DND-41 (cell line): ENCODE results near the gene SLC25A38.

Experiments used
- ATAC-seq: fragments of 200-7000 bp; cut with Tn5 transposase; 3 replicates; pipeline ENCODE4 v1.9.1; 2021; ENCODE audit warnings: low read depth; ENCODE audit not compliant: insufficient read depth
- DNase-seq: peaks from one replicate; pipeline ENCODE4 v3.0.0-alpha.2; 2020
- H2AFZ ChIP-seq: 2 replicates; pipeline ENCODE4 v1.6.0; 2012; ENCODE audit warnings: low read depth, low read length
- H3K27ac ChIP-seq: 2 replicates; pipeline ENCODE4 v1.5.1; 2012; ENCODE audit warnings: low read length, inconsistent platforms
- H3K27me3 ChIP-seq: fragments of 200-600 bp; sonication (generic); 2 replicates; pipeline ENCODE4 v1.6.0; 2012; ENCODE audit warnings: low read length, mild to moderate bottlenecking, inconsistent platforms; ENCODE audit not compliant: insufficient read depth, poor library complexity
- H3K36me3 ChIP-seq: 2 replicates; pipeline ENCODE4 v1.5.1; 2012; ENCODE audit warnings: low read length, inconsistent platforms; ENCODE audit not compliant: insufficient read depth
- H3K4me1 ChIP-seq: 2 replicates; pipeline ENCODE4 v1.5.1; 2012; ENCODE audit warnings: mild to moderate bottlenecking, low read length; ENCODE audit not compliant: insufficient read depth
- H3K4me2 ChIP-seq: 2 replicates; pipeline ENCODE4 v1.6.0; 2012; ENCODE audit warnings: mild to moderate bottlenecking, moderate library complexity, low read length, inconsistent platforms; ENCODE audit not compliant: insufficient read depth
- H3K4me3 ChIP-seq, 2 experiments: fragments of 200-600 bp in 1 of 2; shearing (Covaris generic) in 1 of 2; 2 replicates each; pipeline ENCODE4 v1.5.1; 2012 to 2016; ENCODE audit warnings: inconsistent platforms in 2 of 2, low read length in 2 of 2, mild to moderate bottlenecking in 2 of 2, low read depth in 1 of 2, moderate library complexity in 1 of 2
- H3K79me2 ChIP-seq: 2 replicates; pipeline ENCODE4 v1.6.0; 2012; ENCODE audit warnings: low read length, inconsistent platforms; ENCODE audit not compliant: insufficient read depth
- H3K9ac ChIP-seq: 2 replicates; pipeline ENCODE4 v1.6.0; 2012; ENCODE audit warnings: low read depth, mild to moderate bottlenecking, inconsistent platforms, low read length, moderate library complexity
- H3K9me3 ChIP-seq: 2 replicates; pipeline ENCODE4 v1.5.1; 2012; ENCODE audit warnings: low read length, moderate library complexity, mild to moderate bottlenecking, inconsistent platforms; ENCODE audit not compliant: insufficient read depth, severe bottlenecking
- H4K20me1 ChIP-seq: 2 replicates; pipeline ENCODE4 v1.6.0; 2012; ENCODE audit warnings: low read length; ENCODE audit not compliant: insufficient read depth
- EZH2 ChIP-seq: IDR thresholded peaks from 3 replicates; pipeline ENCODE4 v1.6.1; 2012; ENCODE audit warnings: borderline replicate concordance, low read depth, mild to moderate bottlenecking, moderate library complexity, low read length, inconsistent platforms; ENCODE audit not compliant: severe bottlenecking
- TF ChIP-seq, protein P1 (sequence below): IDR thresholded peaks from 2 replicates; pipeline ENCODE4 v1.5.1; 2012; ENCODE audit warnings: borderline replicate concordance, low read length, moderate library complexity, mild to moderate bottlenecking; ENCODE audit not compliant: poor library complexity, severe bottlenecking; ENCODE audit errors: extremely low read depth

The SLC25A38 gene

DNA sequence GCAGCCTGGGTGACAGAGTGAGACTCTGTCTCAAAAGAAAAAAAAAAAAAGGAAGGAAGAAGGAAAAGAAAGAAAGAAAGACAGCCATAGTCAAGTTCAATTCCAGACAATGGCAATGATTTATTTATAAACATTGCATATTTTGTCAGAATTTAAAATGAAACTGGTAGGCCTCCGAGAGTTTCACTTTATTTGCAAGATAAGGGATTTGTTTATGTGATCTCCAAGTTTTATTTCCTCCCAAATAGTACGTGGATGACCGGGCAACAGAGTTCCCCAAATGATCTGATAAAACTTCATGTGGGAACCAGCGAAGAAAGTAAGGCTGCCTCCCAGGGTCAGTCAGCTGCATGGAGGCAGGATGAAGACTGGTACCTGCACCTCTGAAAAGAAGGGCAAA is 55.7 kb downstream of the SLC25A38 start:
- no peak overlapping the region for H3K4me2 ChIP-seq
- no peaks in the 10 kb centered on the region for H3K36me3 ChIP-seq
- H3K79me2 ChIP-seq: no peaks in the 10 kb centered on the region
- peaks cover 6% of the 10 kb centered on the region for H3K27me3 ChIP-seq
- no peak overlapping the region for H3K27ac ChIP-seq
- ATAC-seq (no peak), DNase-seq (no peak)
- no peak overlapping the region for H2AFZ ChIP-seq
- H3K4me3 ChIP-seq: no peak overlapping the region
- H3K9ac ChIP-seq: no peak overlapping the region
- H3K9me3 ChIP-seq: no peaks in the 10 kb centered on the region
- no peaks in the 10 kb centered on the region for H3K4me1 ChIP-seq
- no peak for TF ChIP-seq EZH2
- TF ChIP-seq, protein P1, sequence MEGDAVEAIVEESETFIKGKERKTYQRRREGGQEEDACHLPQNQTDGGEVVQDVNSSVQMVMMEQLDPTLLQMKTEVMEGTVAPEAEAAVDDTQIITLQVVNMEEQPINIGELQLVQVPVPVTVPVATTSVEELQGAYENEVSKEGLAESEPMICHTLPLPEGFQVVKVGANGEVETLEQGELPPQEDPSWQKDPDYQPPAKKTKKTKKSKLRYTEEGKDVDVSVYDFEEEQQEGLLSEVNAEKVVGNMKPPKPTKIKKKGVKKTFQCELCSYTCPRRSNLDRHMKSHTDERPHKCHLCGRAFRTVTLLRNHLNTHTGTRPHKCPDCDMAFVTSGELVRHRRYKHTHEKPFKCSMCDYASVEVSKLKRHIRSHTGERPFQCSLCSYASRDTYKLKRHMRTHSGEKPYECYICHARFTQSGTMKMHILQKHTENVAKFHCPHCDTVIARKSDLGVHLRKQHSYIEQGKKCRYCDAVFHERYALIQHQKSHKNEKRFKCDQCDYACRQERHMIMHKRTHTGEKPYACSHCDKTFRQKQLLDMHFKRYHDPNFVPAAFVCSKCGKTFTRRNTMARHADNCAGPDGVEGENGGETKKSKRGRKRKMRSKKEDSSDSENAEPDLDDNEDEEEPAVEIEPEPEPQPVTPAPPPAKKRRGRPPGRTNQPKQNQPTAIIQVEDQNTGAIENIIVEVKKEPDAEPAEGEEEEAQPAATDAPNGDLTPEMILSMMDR: no peak
- H4K20me1 ChIP-seq: no peaks in the 10 kb centered on the region

DNA sequence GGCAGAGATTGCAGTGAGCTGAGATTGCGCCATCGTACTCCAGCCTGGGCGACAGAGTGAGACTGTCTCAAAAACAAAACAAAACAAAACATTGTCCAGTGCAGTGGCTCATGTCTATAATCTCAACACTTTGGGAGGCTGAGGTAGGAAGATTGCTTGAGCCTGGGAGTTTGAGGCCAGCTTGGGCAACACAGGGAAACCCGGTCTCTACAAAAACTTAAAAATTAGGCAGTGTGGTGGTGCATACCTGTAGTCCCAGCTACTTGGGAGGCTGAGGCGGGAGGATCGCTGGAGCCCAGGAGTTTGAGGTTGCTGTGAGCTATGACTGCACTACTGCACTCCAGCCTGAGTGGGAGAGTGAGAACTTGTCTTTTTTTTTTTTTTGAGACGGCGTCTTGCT is 57.1 kb downstream of the SLC25A38 start:
- peaks cover 6% of the 10 kb centered on the region for H3K27me3 ChIP-seq
- DNase-seq (no peak), ATAC-seq (no peak)
- TF ChIP-seq, protein P1: no peak
- no peak for TF ChIP-seq EZH2
- no peaks in the 10 kb centered on the region for H3K4me1 ChIP-seq
- H3K4me3 ChIP-seq: no peak overlapping the region
- no peak overlapping the region for H3K9ac ChIP-seq
- no peaks in the 10 kb centered on the region for H4K20me1 ChIP-seq
- H3K79me2 ChIP-seq: no peaks in the 10 kb centered on the region
- H3K36me3 ChIP-seq: no peaks in the 10 kb centered on the region
- H3K9me3 ChIP-seq: no peaks in the 10 kb centered on the region
- H3K4me2 ChIP-seq: no peak overlapping the region
- no peak overlapping the region for H2AFZ ChIP-seq
- H3K27ac ChIP-seq: no peak overlapping the region

DNA sequence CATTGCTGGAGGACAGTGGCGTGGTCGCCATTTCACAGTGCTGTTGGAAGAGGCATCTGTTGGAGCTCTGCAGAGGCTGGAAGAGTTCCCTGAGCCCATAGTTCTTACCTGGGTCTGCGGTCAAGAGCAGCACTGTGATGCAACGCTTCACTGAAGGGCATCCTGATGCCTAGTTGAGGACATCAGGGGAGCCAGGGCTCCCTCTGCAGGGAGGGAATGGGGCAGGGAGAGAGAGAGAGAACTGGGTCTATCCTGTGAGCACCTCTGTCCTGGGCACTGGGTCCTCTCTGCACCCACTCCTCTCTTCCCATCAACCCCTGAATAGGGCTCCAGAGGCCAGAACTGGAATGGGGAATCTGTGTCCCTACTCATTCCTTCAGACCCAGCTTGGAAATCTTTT is 60.4 kb downstream of the SLC25A38 start:
- H3K36me3 ChIP-seq: no peaks in the 10 kb centered on the region
- no peak overlapping the region for H3K4me3 ChIP-seq
- no peak overlapping the region for H3K27ac ChIP-seq
- no peak overlapping the region for H3K9ac ChIP-seq
- TF ChIP-seq, protein P1: peak; percentile 24
- no peak for TF ChIP-seq EZH2
- peaks cover 6% of the 10 kb centered on the region for H3K27me3 ChIP-seq
- DNase-seq (no peak), ATAC-seq (no peak)
- H3K9me3 ChIP-seq: no peaks in the 10 kb centered on the region
- H3K4me2 ChIP-seq: no peak overlapping the region
- H3K79me2 ChIP-seq: no peaks in the 10 kb centered on the region
- H2AFZ ChIP-seq: no peak overlapping the region
- no peaks in the 10 kb centered on the region for H4K20me1 ChIP-seq
- H3K4me1 ChIP-seq: no peaks in the 10 kb centered on the region

DNA sequence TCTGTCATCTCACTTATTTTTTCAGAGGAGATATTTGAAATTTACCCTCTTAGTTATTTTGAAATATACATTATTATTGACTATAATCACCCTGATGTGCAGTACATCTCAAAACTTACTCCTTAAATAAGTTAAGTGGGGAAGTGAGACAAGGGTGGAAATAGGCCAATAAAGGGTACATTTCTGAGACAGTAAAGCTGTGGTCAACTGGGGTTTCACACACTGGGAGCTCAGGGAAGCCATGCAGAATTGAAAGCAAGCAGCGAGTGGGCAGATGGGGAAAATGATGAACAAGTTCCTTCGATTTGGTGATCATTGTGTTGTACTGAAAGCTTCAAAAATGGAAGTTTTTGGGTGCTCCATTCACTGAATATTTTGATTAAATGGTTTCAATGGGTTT is 62.8 kb downstream of the SLC25A38 start:
- Histone ChIP-seq H3K9ac (no peak overlapping the region), H3K4me3 (no peak overlapping the region), H3K79me2 (no peaks in the 10 kb centered on the region), H3K36me3 (no peaks in the 10 kb centered on the region), H3K27me3 (peaks cover 9% of the 10 kb centered on the region), H3K4me1 (no peaks in the 10 kb centered on the region), H2AFZ (no peak overlapping the region), H3K27ac (no peak overlapping the region), H4K20me1 (no peaks in the 10 kb centered on the region), H3K4me2 (no peak overlapping the region), H3K9me3 (no peaks in the 10 kb centered on the region)
- no peak for DNase-seq
- no peak for ATAC-seq
- no peak for TF ChIP-seq EZH2
- TF ChIP-seq, protein P1: no peak
